AG08396 (cell line): ENCODE data around the gene OLA1.

Experiments
- DNase-seq: peaks from one replicate; pipeline ENCODE4 v3.0.0; 2012; ENCODE audit warnings: low spot score, mixed read lengths

The OLA1 gene

GRCh38 chr2:174117951-174118930 lies 130.1 kb downstream of the OLA1 start:
- peak; percentile 22 for DNase-seq

- no peak for DNase-seq
Measured at GRCh38 chr2:174112073-174112472, 136.3 kb downstream of the OLA1 start.

GRCh38 chr2:174108579-174108978 lies 139.8 kb downstream of the OLA1 start:
- DNase-seq, result no peak

- DNase-seq, result no peak
Measured at GRCh38 chr2:174106736-174107135, 141.6 kb downstream of the OLA1 start.

- no peak for DNase-seq
Measured at GRCh38 chr2:174094542-174094941, 153.8 kb downstream of the OLA1 start.

- no peak for DNase-seq
Measured at GRCh38 chr2:174090476-174090875, 157.9 kb downstream of the OLA1 start.

GRCh38 chr2:174088706-174089460 lies 159.4 kb downstream of the OLA1 start:
- no peak for DNase-seq

GRCh38 chr2:174086708-174087107 lies 161.6 kb downstream of the OLA1 start:
- no peak for DNase-seq

- DNase-seq, result no peak
Measured at GRCh38 chr2:174085781-174086180, 162.6 kb downstream of the OLA1 start.

GRCh38 chr2:174083843-174084458 lies 164.4 kb downstream of the OLA1 start:
- no peak for DNase-seq

- DNase-seq, result no peak
Measured at GRCh38 chr2:174080672-174081121, 167.6 kb downstream of the OLA1 start.

- DNase-seq, result peak; percentile 12
Measured at GRCh38 chr2:174078275-174078674, 170.1 kb downstream of the OLA1 start.

- DNase-seq, result no peak
Measured at GRCh38 chr2:174076975-174077374, 171.4 kb downstream of the OLA1 start.

GRCh38 chr2:174076040-174076439 lies 172.3 kb downstream of the OLA1 start:
- no peak for DNase-seq

GRCh38 chr2:174074831-174075230 lies 173.5 kb downstream of the OLA1 start:
- DNase-seq, result no peak

- no peak for DNase-seq
Measured at GRCh38 chr2:174072857-174073256, 175.5 kb downstream of the OLA1 start.

- no peak for DNase-seq
Measured at GRCh38 chr2:174072069-174072468, 176.3 kb downstream of the OLA1 start.

- DNase-seq, result no peak
Measured at GRCh38 chr2:174071321-174071720, 177.0 kb downstream of the OLA1 start.

GRCh38 chr2:174070281-174070680 lies 178.1 kb downstream of the OLA1 start:
- DNase-seq, result no peak

- DNase-seq, result no peak
Measured at GRCh38 chr2:174067815-174068214, 180.5 kb downstream of the OLA1 start.

GRCh38 chr2:174066871-174067270 lies 181.5 kb downstream of the OLA1 start:
- no peak for DNase-seq

- DNase-seq, result no peak
Measured at GRCh38 chr2:174063492-174064092, 184.7 kb downstream of the OLA1 start.
